ENCODE results near the gene OSBPL1A.

Gene OSBPL1A

DNA sequence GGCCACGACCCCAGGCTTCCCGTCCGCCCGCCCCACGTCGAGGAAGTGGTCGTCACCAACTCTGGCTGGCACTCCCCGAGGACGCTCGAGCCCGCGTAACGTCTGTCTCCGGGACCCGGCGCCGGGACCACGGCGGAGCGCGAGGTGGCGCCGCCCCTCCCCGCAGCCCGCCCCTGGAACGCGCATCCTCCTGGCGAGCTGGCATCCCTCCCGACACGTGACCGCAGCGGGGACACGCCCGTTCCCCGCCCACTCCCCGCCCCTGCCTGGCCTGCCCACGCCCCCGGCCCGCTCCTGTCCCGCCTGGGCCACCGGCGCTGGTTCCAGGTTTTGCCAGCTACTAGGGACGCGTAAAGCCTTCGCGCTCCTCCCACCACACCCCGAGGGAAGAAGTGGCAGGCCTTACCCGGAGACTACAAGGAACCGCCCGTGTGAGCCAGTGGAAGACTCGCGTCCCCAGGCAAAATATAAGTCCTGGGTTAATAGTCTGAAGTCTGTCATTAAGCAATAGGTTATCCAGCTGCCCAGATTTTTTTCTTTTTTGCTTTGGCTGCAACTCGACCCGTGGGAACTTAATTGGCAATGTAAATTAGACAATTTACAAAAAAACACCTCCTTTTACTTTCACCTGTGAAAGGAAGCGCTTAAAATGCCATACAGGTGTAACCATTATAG, at the start of gene OSBPL1A:
OSBPL1A (minus strand) TSS at position 131 of the 675 bp plus-strand sequence. CDS start 20,291 bp downstream, outside the sequence.
- DNase-seq (ENCODE audit: low read depth): peak; percentile 87

DNA sequence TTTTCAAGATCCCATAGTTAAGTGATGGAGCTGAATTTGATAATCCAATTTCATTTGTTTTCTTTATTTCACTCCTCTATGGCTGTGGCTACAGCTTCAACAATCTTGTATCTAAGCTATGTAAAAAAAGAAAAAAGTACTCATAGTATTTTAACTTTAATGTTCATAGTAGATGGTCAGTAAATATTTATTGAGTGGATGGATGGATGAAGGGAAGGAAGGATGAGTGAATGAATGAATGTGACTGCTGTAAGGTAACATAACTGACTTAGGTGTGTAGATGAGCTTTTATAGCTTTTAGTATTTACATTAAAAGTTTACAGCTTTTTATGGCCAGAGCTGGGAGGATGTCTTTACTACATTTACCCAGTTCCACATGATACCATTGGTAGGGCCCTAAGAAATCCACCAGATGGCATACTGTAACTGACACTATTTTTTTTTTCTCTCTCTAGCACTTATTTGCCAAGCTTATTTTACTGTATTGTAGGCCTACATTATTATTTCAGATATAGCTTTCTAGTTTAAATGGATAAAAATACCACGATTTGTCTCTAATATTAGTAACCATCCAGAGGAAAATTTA, 49.4 kb upstream of the OSBPL1A start:
- no peak for DNase-seq (ENCODE audit: low read depth)

DNA sequence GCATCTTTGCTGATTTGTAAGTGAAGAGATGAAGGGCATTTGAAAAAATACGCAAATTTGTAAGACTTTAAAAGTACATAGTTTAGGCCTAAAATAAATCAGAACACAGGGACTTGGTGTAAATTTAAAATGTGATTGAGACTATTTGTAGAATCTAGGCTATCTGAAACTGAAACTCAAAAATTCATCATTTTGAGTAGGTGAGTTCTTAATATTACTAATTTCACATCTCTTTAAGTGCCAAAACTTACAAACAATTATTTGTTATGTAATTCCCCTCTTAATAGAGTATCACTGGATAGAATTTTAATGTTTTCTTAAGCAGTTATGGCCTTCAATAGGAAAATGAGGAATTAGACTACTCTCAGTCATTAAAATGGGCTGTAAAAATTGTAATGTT, 48.8 kb upstream of the OSBPL1A start:
- no peak for DNase-seq (ENCODE audit: low read depth)

DNA sequence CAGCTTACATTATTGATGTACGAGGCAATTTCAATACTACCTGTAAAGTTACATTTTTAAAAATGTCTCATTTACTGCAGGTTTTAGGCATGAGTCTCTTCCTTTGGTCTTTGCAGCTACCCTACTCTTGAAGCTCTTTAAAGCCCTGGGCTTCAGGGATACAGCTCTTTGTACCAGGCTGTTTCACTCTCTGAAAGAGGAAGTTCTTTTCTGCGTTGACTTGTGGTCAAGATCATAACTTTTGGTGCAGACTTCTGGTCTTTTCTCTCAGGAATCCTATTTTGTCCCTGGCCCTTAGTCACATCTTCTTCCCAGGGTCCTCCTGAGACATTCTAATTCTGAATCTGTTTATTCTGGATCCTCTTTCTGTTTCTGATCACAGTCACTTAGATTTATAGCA, 46.2 kb upstream of the OSBPL1A start:
- DNase-seq (ENCODE audit: low read depth): no peak

DNA sequence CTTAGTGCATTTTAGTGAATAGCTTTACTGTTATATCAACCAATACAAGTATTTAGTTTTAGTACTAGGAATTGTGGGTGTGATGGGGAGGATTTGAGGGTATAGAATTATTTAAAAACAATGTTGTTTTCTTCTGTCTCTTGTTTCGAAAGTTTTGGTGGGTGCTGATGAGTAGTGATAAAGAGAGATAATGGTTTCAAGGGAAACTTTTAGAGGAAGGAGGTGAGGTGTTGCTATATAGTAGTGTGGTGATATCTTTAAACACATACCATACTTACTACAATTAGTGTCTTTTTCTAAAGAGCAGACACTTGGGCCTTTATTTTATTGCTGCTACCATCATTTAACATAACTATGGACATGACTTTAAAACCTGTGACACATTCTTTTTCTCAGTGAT, 39.3 kb upstream of the OSBPL1A start:
- no peak for DNase-seq (ENCODE audit: low read depth)

DNA sequence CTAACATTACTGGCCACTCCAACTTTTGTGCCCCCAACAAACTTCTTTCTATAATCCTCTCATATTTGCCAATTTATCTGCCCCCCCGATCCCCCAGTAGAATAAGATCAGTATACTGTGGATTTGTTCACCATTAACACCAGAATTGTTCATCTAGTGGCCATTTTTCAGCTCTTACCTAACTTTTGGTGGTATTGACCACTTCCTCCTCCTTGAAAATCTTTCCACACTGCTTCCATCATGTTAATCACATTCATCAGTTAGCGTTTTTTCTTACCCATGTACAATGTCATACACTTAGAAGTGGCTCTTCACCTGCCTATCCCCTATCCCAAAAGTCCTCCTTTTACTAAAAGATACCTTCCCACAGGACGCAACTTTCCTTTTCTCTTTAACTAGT, 35.0 kb upstream of the OSBPL1A start:
- no peak for DNase-seq (ENCODE audit: low read depth)

DNA sequence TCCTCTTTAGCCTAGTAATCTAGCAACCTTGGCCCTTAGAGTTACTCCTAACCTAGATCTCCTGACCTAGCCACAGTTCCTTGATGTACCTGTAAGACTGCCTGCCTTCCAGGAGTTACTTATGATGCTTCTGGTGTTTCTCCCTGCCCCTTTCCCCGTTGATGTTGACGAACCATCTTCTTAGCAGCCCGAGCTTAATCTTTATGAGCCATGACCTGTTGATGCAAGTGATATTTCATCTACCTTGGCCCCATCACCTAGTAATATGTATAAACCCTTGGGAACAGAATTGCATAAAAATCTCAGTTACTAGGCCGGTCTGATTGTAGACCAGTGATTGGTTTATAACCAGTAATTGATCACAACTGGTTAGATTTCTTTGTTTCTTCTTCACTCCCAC, 31.6 kb upstream of the OSBPL1A start:
- no peak for DNase-seq (ENCODE audit: low read depth)

DNA sequence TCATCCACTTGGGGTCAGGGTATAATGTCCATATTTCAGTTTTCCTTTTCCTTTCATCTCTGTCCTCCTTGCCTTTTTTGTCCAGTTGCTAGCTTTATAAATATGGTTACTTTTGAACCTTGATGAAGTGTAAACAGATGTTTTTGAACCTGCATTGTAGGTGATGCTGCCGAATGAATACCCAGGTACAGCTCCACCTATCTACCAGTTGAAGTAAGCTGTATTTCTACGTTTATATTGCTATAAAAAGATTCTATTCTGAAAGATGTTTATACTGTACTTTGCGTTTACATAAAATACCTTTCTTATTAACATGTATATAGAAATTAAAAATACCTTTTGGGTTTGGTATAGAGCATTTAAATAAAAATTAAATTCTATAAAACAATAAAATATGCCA, 31.1 kb upstream of the OSBPL1A start:
- no peak for DNase-seq (ENCODE audit: low read depth)

DNA sequence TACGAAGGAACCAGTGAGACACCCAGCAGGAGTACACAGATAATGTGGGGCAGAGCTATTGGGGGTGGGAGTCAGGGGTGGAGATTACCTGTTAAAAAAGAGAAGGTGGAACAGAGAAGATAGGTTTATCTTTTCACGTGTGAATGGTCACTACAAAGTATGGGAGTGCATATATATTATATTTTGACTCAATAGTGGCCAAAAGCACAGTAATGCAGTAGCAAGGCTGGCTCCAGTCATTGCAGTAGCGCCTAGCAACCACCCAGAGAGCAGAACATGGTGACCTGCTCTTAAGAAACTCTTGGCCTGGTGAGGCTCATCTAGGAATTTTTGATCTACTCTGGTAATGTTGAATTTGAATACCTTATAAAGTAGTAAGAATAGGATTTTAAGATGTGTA, 29.9 kb upstream of the OSBPL1A start:
- DNase-seq (ENCODE audit: low read depth): no peak

DNA sequence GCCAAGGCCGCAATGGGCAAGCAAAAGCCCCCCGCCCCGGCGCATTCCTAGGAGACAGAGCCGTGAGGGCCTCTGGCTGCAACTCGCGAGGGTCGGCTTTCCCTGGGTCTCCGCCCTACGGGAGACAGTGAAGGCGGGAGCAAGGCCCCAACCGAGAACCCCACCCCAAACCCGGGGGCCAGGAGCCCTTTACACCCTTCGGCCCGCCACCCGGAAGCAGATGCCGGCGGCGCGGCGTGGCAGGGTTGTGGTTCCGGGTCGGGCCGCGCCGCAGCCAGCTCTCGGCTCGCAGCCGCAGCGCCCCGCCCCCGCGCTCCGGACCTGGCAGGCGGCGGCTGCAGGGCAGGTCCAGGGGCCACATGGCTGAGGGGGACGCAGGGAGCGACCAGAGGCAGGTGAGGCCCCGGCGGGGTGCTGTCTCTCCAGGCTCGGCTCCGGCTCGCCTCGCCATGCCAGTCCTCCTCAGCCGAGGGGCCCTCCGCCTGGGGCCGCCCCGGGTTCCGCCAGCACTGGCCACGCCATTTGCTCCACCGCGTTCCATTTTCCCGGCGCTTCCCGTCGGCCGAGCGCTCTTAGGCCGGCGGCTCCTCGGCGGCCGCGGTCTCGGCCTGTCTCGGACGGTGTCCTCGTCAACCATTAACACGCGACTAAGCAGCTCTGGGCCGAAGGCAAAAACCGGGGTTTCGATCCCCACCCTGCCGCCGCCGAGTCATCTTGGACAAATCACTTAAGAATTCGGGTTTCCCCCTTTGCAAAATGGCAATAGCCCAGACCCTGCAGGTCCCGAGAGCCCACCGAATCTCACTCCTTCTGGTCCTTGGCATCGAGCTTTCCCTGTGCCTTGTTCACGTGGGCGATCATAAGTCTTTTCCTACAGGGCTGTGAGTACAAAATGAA, 29.0 kb upstream of the OSBPL1A start, which contains the start of gene IMPACT:
IMPACT (plus strand) TSS at position 273 of the 897 bp plus-strand sequence; CDS start at position 360, 87 bp downstream.
- peak; percentile 60 for DNase-seq (ENCODE audit: low read depth)

DNA sequence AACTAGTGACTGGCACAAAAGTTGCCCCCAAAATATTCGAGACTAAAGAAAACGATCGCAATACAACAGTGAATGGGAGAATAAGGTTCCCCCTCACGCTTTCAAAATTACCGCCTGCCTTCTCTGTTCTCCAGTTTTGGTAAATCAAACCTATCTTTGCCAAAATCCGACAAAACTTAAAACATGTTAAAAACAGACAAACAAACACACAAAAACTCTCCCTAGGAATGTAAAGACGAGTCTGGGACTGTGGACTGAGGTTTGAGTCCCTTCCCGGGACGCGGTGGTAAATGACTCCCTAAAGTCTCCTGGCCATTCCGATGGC, 28.4 kb upstream of the OSBPL1A start:
- no peak for DNase-seq (ENCODE audit: low read depth)

DNA sequence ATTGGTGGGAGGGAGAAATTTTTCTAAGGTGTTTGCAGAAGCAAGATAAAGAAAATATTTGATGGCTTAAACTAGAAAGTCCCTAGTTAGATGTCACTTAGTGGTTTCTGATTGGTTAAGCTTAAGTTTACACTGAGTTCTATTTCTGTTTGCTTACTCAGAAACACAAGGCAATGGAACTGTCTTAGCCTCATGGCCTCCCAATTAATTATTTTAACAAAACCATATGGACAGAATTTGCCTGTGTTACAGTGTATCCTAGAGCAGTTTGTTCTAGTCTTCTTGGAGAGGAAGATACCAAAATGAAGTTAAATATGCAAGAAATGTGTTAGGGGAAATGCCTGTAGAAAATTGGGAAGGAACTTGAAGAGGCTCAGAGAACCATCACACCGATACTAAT, 24.2 kb upstream of the OSBPL1A start:
- DNase-seq (ENCODE audit: low read depth): no peak

DNA sequence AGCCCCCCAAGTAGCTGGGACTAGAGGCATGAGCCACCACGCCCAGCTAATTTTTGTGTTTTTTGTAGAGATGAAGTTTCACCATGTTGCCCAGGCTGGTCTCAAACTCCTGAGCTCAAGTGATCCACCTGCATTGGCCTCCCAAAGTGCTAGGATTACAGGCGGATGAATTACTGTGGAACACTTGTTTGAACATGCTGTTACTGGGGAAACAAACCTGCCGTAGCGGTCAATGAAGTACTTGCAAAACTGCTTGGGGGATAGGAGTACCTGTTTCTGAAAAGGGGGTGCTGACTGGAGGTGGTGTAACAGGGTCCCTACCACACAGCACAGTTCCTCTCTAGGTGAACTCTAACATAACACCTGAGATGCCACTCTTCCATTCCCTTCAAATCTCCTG, 22.9 kb upstream of the OSBPL1A start:
- no peak for DNase-seq (ENCODE audit: low read depth)

DNA sequence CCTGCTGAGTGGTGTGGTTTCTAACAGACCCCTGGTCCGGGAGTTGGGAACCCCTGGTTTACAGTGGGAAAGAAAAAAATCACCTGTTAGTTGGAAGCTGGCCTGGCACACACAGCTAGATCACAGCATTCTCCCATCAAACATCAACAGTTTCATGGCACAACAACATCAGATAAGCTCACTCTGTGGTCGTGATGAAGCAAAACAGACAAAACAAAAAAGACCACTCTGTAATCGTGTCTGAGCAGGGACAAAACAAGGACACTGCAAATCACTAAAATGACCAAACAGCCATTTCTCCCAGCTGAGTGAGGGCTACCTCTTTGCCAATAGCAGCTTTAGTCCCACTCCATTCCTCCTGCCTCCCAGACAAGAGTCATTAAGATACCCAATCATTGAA, 19.9 kb upstream of the OSBPL1A start:
- DNase-seq (ENCODE audit: low read depth): no peak

DNA sequence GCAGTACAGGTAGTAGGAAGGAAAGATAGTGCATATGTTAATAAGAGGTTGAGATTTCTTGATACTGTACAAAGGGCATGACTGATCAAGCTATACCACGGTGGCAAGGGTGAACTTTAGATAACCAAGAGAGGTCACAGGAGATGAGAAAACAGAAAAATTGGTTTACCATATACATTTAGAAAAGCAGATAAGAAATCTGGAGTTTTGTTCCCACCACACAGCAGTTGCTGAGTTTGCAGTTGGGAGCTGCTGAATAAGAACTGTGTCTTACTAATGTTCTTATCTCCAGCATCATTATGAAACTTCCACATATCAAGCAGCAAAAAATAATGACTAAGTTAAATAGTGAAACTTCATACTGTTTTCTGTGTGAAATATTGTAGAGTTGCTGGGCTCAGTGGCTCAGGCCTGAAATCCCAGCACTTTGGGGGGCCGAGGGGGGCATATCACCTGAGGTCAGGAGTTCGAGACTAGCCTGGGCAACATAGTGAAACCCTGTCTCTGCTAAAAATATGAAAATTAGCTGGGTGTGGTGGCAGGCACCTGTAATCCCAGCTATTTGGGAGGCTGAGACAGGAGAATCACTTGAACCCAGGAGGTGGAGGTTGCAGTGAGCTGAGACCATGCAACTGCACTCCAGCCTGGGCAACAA, 16.9 kb upstream of the OSBPL1A start:
- DNase-seq (ENCODE audit: low read depth): no peak

DNA sequence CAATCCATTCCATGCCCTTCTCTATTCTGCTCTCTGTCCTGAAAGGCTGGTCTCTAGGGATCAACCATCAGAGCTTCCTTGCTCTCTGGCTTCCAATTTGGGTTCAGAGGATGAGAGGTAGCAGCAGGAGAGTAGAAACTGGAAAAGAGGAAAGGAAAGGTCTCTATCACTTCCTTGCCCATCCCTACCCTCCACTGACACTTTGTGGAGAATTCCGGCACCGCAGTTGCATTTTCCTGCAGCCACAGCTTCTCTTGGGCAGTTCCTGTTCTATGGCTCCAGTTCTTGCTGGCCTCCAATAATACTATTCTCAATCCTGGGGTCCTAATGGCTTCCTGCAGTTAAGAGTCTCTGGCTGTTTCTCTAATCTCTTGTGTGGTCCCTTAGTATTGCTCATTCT, 15.5 kb upstream of the OSBPL1A start:
- no peak for DNase-seq (ENCODE audit: low read depth)

DNA sequence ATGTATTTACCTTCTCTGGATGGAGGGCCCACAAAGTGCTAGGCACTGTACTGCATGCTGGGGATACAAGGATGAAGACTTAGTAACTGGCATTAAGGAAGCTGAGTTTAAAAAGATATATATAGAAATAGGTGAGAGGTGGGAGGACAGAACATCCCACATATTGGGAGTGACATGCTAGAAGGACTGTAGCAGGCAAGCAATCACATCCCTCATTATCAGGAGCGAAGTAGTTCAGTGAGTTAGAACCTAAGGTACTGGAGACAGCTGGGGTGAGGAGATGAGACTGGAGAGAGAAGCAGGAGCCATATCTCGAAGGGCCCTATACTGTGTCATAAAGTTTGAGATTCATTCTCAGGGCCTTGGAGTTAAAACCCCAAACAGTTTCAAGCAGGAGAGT, 10.9 kb upstream of the OSBPL1A start:
- DNase-seq (ENCODE audit: low read depth): no peak

DNA sequence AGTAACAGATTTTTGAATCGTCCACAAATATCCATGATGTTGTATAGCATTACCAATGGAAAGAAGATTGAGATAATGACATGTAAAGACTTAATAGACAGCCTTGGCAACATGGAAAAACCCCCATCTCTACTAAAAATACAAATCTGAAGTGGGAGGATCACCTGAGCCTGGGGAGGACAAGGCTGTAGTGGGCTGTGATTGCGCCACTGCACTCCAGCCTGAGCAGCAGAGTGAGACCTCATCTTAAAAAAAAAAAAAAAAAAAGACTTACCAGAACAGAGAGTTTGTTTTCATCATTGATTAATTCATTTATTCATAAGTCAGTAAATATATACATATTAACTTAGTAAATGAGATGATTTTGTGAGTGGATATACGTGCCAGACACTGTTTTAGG, 7.0 kb upstream of the OSBPL1A start:
- DNase-seq (ENCODE audit: low read depth): no peak

DNA sequence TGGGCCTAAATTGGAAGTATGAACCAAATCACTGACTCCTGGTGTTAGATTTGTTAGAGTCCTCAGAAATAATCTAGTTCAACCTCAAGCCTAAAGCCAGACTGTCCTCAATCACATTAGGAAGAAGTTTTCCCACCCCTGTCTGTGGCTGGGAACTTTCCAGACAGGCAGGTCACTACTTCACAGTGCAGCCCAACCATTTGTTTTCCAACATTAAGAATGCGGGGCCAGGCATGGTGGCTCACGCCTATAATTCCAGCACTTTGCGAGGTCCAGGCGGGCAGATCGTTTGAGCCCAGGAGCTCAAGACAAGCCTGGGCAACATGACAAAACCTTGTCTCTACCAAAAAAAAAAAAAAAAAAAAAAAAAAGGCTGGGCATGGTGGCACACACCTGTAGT, 5.5 kb upstream of the OSBPL1A start:
- no peak for DNase-seq (ENCODE audit: low read depth)

DNA sequence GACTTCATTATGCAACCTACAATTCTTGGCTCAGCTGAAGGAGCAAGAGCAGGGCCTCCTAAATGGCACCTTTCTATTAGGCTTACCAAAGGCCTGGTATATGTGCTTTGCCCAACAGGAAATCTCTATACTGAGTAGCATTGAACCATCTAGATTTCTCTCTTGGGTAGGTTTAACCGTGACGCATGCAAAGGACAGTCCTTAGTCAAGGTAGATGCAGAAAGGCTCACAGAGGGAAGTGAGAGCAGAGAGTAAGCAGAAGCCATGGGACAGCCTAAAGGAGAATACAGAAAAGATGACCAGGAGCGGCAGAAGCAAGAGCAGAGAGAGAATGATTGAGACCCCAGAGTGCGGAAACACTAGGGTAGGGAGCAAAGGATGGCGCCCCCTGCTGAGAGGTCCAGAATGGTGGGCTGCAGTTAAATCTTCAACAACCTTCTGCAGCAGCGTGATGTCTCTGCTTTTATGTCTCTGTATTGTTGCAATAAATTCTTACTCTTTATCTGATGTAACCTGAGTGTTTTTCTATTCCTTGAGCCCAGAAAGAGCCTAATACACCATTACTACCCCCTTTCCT, 4.7 kb upstream of the OSBPL1A start:
- DNase-seq (ENCODE audit: low read depth): no peak

DNA sequence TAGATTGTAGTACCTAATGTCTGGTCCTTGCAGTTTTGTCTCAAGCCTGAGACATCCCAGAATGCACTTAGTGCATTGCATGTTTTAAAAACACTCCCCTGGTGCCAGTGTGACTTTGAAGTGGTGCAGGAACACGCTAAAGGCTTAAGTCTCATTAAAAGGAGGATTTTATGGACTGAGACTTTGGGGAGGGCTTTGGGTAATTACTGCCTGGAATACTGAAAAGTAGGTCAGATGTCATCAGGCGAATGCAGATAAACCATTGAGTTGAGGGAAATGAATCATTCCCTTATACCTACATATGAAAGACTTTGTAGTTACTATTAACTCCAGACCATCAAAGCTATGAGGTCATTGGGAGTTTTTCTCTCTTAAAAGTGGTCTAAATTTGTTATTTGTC, 3.0 kb upstream of the OSBPL1A start:
- no peak for DNase-seq (ENCODE audit: low read depth)

DNA sequence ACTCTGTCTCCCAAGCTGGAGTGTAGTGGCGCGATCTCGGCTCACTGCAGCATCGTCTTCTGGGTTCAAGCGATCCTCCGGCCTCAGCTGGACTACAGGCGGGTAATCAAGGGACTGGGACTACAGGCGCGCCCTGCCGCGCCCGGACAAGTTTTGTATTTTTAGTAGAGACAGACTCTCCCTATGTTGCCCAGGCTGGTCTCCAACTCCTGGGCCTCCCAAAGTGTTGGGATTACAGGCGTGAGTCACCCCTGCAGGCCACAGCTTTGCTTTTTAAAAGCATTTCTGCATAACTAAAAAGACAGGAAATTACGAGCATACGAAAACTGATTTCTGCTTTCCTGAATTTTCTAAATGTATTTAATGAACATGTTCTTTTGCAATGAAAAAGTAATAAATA, 916 bp upstream of the OSBPL1A start:
- DNase-seq (ENCODE audit: low read depth): no peak
